GM23338 (cell line): ENCODE results near the gene RBPJL.

Experiments
- CREB1 ChIP-seq: fragments of 250-450 bp; sonication (Bioruptor Pico); IDR thresholded peaks from 2 replicates; pipeline ENCODE4 v1.5.0; 2020; ENCODE audit warnings: low read depth, mild to moderate bottlenecking, moderate library complexity
- EZH2 ChIP-seq: fragments of 200-600 bp; sonication (generic); IDR thresholded peaks from one replicate; pipeline ENCODE4 v1.8.0; 2017; ENCODE audit warnings: antibody characterized with exemption, mild to moderate bottlenecking, low read depth; ENCODE audit not compliant: unreplicated experiment
- EZH2phosphoT487 ChIP-seq: fragments of 200-600 bp; sonication (generic); IDR thresholded peaks from one replicate; pipeline ENCODE4 v1.8.1; 2018; ENCODE audit warnings: antibody characterized with exemption; ENCODE audit not compliant: unreplicated experiment
- JUNB ChIP-seq: IDR thresholded peaks from one replicate; pipeline ENCODE4 v1.6.1; 2016; ENCODE audit warnings: antibody characterized with exemption; ENCODE audit not compliant: unreplicated experiment
- NANOG ChIP-seq: IDR thresholded peaks from 2 replicates; pipeline ENCODE4 v1.6.1; 2016; ENCODE audit warnings: antibody characterized with exemption, borderline replicate concordance
- POLR2AphosphoS5 ChIP-seq: IDR thresholded peaks from 2 replicates; pipeline ENCODE4 v1.6.1; 2016; ENCODE audit warnings: antibody characterized with exemption, low read depth
- REST ChIP-seq: IDR thresholded peaks from one replicate; pipeline ENCODE4 v1.6.1; 2018; ENCODE audit warnings: antibody characterized with exemption; ENCODE audit not compliant: unreplicated experiment
- ZNF114 ChIP-seq: fragments of 250-450 bp; sonication (Bioruptor Pico); IDR thresholded peaks from 2 replicates; pipeline ENCODE4 v1.5.0; 2020; ENCODE audit warnings: mild to moderate bottlenecking, moderate library complexity
- ZNF331 ChIP-seq: fragments of 250-450 bp; sonication (Bioruptor Pico); IDR thresholded peaks from 2 replicates; pipeline ENCODE4 v1.5.0; 2020; ENCODE audit warnings: low read depth, mild to moderate bottlenecking, moderate library complexity
- TF ChIP-seq, protein P1 (sequence below), 2 experiments: fragments of 200-600 bp in 1 of 2; sonication (generic) in 1 of 2; conservative IDR thresholded peaks; 2 replicates each; pipeline versions ENCODE4 v1.5.1 to v1.6.1; 2016 to 2017; ENCODE audit warnings: antibody characterized with exemption in 2 of 2, low read depth in 2 of 2, mild to moderate bottlenecking in 2 of 2, moderate library complexity in 1 of 2
- TF ChIP-seq, protein P2 (sequence below): IDR thresholded peaks from 2 replicates; pipeline ENCODE4 v1.6.1; 2016; ENCODE audit warnings: antibody characterized with exemption

DNA sequence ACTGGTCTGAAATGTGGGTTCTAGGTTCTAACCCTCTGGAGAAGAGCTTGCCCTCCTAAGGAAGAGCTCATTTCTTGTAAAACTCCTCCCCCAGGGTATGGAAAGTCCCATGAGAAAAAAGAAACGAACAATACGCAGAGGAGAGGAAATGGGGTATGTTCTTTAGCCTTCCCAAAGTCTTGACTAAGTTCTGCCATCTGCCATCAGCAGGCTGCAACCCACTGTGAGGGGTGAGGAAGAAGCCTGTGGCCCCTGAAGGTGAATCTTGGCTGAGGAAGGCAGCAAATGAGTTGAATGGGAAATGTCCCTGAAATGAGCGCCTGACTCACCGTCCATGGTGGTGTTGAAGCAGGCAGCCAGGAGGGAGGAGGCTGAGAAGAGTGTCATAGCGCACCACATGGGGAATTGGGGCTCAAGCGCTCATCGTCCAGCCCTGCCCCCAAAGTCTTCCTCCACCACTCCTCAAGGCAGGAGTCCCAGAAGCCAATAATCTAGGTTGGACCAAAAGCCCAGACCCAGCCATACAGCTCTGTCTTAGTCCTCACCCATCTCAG is 11.8 kb downstream of the RBPJL start:
- TF ChIP-seq, protein P1, sequence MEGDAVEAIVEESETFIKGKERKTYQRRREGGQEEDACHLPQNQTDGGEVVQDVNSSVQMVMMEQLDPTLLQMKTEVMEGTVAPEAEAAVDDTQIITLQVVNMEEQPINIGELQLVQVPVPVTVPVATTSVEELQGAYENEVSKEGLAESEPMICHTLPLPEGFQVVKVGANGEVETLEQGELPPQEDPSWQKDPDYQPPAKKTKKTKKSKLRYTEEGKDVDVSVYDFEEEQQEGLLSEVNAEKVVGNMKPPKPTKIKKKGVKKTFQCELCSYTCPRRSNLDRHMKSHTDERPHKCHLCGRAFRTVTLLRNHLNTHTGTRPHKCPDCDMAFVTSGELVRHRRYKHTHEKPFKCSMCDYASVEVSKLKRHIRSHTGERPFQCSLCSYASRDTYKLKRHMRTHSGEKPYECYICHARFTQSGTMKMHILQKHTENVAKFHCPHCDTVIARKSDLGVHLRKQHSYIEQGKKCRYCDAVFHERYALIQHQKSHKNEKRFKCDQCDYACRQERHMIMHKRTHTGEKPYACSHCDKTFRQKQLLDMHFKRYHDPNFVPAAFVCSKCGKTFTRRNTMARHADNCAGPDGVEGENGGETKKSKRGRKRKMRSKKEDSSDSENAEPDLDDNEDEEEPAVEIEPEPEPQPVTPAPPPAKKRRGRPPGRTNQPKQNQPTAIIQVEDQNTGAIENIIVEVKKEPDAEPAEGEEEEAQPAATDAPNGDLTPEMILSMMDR (conservative IDR thresholded peaks at IDR 0.05; ENCODE audit: low read depth in 2 of 2) = no peak
- TF ChIP-seq EZH2 (no peak), EZH2phosphoT487 (no peak), CREB1 (CRISPR knock-in tag) (no peak), NANOG (no peak), JUNB (no peak), REST (no peak), POLR2AphosphoS5 (no peak), ZNF331 (CRISPR knock-in tag) (no peak), ZNF114 (CRISPR knock-in tag) (no peak)
- TF ChIP-seq, protein P2, sequence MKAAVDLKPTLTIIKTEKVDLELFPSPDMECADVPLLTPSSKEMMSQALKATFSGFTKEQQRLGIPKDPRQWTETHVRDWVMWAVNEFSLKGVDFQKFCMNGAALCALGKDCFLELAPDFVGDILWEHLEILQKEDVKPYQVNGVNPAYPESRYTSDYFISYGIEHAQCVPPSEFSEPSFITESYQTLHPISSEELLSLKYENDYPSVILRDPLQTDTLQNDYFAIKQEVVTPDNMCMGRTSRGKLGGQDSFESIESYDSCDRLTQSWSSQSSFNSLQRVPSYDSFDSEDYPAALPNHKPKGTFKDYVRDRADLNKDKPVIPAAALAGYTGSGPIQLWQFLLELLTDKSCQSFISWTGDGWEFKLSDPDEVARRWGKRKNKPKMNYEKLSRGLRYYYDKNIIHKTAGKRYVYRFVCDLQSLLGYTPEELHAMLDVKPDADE = no peak
